Pons (tissue), 1 donor: Measurements from ENCODE around the gene ZNF385D.

Source experiments
- DNase-seq: peaks from one replicate; pipeline ENCODE4 v3.0.0-alpha.2; 2016; ENCODE audit warnings: low spot score

ZNF385D gene

GRCh38 chr3:21592828-21593227 lies 158.2 kb downstream of the ZNF385D start:
- no peak for DNase-seq

DNA sequence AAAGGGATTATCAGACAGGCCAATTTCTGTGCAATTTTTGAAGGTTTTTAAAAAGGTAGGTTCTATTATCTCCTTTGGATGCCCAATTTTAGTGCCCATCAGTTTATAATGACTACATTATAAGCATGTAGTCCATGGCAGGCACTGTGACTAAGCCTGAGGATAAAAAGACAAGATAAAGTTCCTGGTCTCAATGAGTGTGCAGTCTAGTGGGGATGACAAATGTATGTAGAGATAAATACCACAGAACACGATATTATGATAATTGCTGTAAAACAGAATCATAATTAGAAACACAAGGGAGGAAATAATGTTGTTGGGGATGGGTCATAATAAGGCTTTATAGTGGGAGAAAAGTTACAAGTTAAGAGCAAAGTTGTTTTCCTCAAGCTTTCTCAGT lies 163.1 kb downstream of the ZNF385D start:
- DNase-seq: no peak

- DNase-seq: no peak
These were observed 165.7 kb downstream of the ZNF385D start for GRCh38 chr3:21585216-21585740.

- no peak for DNase-seq
These were observed 177.7 kb downstream of the ZNF385D start for GRCh38 chr3:21573291-21573690.

DNA sequence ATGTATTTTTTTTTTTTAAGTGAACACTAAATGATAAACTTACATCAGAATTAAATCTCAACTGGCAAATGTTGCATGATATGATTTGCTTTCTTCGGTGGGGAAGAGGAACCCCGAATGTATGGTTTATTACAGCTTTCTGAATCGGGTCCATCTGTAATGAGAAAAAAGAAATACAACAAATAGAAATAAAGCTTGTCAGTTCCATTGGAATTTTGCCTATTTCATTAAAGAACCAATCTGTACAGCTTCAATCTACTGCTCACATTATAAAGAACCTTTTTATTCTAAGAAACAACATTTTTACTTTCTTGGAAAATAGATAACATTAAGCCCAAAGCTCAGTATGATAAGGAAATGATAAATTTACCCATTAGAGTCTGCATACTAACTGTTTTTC lies 186.5 kb downstream of the ZNF385D start:
- no peak for DNase-seq

GRCh38 chr3:21562243-21562642 lies 188.8 kb downstream of the ZNF385D start:
- DNase-seq: no peak

- DNase-seq: no peak
These were observed 189.5 kb downstream of the ZNF385D start for GRCh38 chr3:21561472-21561871.

- no peak for DNase-seq
These were observed 200.0 kb downstream of the ZNF385D start for GRCh38 chr3:21551019-21551418.

DNA sequence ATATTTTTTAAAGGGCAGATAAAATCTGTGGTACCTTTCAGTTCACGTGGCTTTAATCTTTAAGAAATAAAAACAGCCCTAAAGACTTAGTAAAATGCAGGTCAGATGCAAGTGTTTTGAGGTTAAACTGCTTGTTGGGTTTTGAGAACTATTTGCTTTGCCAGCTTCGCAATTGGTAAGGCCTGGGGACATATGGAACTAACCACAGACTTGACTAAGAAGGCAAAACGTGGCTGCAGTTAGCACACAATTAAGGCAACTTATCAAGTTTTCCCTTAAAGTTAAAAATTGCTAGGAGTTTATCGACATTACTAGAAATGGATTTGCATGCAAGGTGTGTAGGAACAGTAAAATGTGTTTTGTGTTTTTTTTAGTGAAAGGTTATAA lies 206.9 kb downstream of the ZNF385D start:
- DNase-seq: no peak

DNA sequence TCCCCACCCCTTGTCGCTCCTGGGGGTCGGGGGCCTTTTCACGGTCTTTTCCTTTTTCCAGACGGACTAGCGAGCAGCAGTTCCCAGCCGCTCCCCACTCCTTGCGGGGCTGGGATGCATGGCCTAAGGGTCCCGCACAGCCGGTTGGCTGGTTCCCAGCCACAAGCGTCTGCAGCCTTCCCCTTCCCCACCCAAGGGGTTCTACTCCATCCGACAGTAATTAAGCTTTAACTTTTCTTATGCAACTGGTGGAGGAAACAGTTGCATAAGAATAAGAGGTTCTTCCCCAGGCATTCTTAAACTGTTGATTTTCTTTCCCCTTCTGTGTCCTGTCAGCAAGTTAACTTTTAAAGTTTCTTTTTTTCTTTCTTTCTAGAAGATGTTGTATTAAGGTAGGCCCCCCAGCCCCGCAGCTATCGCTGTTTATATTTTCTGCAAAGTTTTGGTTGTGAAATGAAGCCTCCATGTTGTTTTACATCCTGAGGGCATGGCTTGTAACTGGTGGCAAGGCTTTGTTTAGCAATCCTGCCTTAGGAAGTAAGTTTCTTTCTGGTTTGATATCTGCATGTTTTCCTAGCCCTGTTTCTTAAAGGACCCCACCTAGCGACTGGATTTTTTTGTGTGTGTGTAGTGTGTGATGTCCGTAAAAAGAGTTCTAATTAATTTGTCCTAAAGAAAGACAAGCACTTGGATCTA lies 207.5 kb downstream of the ZNF385D start:
- no peak for DNase-seq

DNA sequence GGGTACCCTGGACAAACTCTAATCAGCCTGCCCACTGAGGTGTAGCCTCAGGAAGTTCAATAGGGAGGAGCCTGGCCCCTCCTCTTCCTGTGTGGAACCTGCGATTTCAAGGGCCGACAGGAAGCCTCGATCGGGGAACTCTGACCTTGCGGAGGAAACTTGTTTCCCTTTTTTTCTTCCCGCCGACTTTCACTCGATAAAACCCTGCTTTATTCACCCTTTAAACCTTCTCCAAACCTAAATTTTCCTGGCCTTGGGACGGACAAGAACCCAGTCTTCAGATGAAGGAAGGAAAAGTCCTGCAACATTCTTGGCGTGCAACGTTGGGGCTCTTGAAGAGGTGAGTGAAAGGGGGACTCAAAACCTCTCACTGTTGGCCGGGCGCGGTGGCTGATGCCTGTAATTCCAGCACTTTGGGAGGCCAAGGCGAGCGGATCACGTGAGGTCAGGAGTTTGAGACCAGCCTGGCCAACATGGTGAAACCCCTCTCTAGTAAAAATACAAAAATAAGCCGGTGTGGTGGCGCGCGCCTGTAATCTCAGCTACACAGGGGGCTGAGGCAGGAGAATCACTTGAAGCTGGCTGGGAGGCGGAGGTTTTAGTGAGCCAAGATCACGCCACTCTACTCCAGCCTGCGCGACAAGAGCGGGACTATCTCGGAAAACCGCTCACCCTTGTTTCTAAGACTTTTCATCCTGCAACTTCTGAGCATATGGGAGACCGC lies 208.2 kb downstream of the ZNF385D start:
- DNase-seq: no peak

DNA sequence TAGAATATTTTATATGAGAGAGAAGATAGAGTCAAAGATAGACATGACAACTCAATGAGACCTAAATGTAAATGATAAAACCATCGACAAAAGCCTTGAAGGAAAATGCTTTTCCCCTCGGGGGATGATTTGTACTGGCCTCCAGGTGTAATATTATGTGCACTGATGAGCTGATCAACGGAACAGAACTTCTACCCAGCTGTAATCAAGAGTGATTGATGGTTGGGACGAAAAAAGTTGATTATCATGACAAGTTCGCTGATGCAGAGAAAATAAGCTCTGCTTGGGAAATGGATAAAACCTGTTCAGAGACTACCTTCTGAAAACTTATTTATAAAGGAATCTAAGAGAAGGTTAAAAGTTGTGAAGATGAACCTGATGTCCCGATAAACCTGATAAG lies 210.7 kb downstream of the ZNF385D start:
- DNase-seq: no peak

GRCh38 chr3:21534462-21534861 lies 216.5 kb downstream of the ZNF385D start:
- no peak for DNase-seq

- no peak for DNase-seq
These were observed 218.0 kb downstream of the ZNF385D start for GRCh38 chr3:21533002-21533401.

DNA sequence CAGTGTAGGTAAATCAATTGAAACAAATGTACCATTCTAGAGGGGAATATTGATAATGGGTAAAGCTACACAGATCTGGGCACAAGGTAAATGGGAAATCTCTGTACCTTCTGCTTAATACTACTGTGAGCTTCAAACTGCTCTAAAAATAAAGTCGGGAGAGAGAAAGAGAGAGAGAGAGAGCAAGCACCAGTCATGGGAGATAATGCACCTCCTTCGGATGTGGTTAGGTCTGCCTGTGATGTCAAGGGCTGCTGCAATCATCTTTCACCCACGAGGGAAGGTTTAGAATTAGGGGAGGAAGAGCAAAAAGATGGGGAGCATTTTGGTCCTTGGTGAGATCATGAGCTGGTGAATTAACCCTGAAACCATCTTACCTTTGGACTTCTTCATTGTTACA lies 219.1 kb downstream of the ZNF385D start:
- no peak for DNase-seq

- DNase-seq: no peak
These were observed 222.6 kb downstream of the ZNF385D start for GRCh38 chr3:21528291-21528995.

GRCh38 chr3:21526461-21526860 lies 224.5 kb downstream of the ZNF385D start:
- DNase-seq: no peak

- no peak for DNase-seq
These were observed 226.9 kb downstream of the ZNF385D start for GRCh38 chr3:21524133-21524532.

- DNase-seq: no peak
These were observed 230.7 kb downstream of the ZNF385D start for GRCh38 chr3:21520106-21520963.

DNA sequence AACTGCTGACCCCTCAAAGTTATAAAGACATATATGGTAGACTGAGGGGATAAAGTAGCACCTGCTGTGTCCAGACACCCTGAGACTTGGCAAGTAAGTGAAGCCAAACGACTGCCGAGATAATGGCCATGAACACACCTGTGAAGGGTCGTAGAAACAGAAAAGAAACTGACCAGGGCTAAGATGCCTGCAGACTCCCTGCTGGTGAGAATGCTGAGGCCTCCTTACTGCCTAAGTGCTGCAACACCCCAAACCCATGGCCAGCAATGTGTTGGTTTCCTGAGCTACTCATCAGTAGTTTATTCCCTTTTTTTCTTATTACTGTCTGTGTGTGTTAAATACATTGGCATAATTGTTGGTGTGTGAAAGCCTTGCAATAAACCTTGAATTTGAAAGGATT lies 233.8 kb downstream of the ZNF385D start:
- DNase-seq: no peak

DNA sequence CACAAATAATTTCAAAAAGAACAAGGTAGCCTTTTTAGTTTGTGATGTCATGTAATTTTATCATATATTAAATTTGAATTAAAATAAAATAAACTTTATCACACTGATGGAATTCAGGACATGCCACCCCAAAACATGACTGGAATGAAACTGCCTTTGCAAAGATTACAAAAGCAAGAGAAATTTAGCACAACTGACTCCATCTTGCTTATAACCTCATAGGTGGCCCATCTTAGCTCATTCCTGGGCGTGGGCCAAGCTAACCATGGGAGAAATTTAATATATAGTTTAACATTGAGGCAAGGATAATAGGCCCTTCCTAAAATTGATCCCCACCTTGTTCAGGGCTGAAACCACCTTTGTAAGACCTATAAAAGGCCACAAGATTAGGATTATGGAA lies 235.6 kb downstream of the ZNF385D start:
- no peak for DNase-seq
